GM21526 (cell line): ENCODE measurements around the gene RAI1.

Experiments used
- ATAC-seq: cut with Tn5 transposase; IDR thresholded peaks from one replicate; pipeline ENCODE4 v1.9.1; 2021; ENCODE audit warnings: moderate library complexity; ENCODE audit not compliant: unreplicated experiment, low FRiP score

The RAI1 gene

GRCh38 chr17:17810084-17810894 is 129.0 kb downstream of the RAI1 start:
- no peak for ATAC-seq

GRCh38 chr17:17810895-17811248 is 129.6 kb downstream of the RAI1 start:
- ATAC-seq = no peak

DNA sequence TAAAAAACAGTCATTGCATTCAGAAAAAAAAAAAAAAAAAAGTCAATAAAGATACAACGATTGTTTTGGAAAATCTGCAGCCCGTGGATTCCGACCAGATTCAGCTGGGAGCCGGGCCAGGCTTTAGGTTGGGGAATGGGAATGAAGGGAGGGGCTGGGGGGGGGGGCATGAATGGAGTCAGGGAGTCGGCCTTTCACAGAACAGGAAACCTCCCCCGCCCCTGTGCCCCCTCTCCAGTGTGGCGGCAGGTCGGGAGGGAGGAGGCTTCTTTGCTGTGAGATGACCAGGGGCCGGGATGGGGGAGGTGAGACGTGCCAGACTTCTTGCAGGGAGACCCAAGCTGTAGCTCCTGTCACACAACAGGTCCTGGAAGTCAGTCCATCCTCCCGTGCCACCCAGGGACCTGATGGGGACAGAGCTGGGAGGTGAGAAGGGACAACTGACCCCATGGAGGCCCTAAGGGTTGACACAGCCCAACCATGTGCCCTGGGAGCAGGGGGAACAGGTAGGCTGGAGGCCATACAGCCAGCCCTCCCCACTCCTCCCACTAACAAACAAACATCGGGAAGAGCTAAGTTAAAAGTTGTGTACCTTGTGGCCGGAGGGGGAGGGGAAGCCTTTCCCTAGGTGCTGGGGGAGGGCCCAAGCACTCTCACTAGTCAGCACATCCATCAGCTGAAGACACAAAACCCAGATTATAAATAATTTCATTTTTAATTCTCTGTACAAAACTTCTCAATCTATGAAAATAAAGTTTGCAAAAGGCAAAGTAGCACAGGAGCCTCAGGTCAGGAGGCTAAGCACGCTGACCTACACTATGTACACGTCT is 130.3 kb downstream of the RAI1 start:
- ATAC-seq = no peak

DNA sequence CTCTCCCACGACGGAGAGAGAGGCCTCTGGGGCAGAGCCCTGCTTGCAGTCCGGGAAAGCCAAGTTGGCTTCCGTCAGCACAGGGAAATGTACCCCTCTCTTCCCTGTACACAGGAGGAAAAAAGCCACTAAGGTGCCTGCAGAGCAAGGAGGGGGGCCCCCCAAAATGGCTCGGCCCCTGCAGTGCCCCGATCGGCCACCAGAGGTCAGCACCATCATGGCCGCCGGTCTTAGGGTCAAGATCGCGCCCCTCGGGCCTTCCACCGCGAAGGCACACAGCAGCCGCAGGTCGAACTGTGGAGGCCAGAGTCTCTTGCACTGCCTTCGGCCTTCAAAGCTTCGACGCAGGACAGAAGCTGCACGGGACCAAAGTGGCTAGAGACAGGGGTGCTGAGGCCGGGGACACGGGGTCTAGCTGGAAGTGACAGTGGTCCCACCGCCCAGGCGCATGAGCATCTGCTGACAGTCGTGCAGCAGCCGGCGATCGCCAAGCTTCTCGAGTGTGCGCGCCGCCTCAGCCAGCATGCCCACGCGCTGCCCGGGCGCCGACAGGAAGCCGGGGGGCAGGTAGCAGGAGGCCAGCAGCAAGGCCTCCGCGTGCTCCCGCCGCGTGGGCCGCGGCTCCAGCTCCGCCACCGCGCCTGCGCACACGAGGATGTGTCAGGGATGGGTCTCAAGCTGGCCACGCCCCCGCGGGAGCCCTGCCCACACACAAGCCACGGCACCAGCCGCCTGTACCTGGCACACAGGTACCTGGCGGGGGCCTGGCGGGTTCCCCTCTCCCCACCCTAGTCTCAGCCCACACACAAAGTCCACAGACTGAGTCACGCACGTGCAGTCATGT is 131.2 kb downstream of the RAI1 start:
- no peak for ATAC-seq

DNA sequence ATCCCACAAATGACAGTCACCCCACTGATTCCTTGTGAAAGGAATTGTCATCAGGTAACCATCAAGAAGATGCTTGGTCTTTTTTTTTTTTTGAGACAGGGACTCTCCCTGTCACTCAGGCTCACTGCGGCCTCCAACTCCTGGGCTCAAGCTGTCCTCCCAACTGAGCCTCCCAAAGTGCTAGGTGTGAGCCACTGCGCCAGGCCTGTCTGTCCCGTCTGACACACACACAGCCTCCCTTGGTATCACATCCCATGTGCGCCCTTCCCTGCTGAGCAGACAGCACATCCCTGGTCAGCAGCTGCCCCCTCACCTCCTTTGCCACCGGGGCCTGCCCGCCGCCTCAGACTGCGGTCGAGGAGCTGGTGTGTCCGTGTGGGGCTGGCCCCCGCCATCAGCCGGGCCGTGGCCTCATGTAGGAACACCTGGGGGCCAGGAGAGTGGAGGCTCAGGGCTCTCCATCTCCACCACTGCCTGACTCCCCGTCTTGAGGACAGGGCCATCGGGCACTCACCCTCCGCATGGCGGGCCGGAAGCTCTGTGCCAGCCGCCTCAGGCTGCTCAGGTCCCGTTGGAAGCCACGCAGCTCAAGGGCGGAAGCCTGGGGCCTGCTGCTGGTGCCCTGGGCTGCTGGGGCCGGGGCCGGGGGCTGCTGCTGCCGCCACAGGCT is 131.9 kb downstream of the RAI1 start:
- no peak for ATAC-seq

DNA sequence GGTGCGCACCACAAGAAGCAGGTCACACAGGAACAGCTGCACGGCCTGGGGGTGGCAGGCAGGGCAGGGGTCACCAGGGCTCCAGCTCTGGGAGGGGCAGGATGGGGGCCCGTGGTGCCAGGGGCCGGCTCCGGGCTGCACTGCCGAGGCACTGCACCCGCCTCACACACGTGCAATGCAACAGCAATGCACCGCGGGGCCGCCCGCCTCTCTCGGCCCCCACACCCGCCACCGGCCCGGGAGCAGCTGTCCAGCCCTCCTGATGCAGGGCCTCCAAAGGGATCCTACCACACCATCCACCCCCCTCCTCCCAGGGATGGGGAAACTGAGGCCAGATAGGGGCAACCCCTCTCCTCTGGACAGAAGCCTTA is 132.5 kb downstream of the RAI1 start:
- no peak for ATAC-seq

- ATAC-seq = no peak
These were observed 133.2 kb downstream of the RAI1 start for GRCh38 chr17:17814162-17815061.

- no peak for ATAC-seq
These were observed 133.8 kb downstream of the RAI1 start for GRCh38 chr17:17815062-17815406.

DNA sequence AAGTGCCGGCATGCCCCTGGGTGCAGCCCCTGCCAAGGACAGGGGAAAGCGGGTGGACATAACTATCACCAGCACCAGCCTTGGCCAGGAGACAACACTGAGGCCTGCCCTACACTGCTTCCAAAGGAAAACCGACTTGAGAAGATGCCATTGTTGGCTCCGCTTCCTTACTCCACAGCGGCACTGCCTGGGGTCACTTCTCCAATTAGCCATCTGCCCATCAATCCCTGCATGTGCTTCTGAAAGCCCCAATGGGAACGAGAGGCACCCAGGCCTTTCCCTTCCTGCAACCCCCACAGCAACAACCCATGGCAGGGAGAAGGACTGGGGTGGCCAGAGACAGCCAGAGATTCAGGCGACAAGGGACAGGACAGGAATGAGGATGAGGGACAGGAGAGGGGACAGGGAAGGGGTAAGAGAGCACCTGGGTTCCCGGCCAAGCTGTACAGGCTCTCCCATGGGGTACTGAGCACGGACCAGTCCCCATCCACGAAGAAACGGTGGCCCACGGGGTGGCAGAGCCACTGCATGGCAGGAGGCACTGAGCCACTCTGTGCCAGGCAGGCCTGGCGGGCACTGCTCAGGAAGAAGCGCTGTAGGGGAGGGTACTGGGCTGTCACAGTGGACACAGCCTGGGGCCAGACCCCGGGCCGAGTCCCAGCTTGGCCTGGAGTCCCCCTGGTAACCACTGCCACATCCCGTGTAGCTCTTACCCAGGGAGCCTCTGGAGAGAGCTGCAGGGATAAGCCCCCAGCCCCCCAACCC is 134.4 kb downstream of the RAI1 start:
- no peak for ATAC-seq

DNA sequence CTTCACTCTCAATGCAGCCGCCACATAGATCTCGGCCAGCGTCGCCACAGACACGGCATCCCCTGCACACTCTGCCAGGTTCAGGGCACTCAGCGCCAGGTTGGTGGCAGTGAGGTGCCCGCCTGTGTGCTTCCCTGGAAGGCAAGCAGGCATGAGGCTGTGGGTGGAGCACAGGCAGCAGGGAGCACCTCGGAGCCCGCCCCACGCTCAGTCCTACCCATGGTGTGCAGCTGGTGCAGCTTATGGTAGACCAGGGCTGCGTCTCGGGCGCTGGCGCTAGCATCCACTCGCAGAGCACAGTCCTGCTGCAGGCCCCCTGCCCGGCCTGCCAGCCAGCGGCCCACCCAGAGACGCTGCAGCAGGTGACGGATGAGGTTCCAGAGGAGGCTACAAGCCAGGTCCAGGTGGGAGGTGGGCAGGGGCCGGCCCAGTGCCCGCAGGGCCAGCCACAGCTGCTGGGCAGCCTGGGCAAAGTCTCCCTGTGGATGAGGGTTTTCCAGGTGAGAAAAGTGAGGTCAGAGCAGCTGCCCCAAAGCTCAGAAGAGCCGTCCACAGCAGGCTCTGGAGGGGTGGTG is 135.1 kb downstream of the RAI1 start:
- ATAC-seq = no peak

GRCh38 chr17:17816831-17817551 is 135.7 kb downstream of the RAI1 start:
- ATAC-seq = no peak

DNA sequence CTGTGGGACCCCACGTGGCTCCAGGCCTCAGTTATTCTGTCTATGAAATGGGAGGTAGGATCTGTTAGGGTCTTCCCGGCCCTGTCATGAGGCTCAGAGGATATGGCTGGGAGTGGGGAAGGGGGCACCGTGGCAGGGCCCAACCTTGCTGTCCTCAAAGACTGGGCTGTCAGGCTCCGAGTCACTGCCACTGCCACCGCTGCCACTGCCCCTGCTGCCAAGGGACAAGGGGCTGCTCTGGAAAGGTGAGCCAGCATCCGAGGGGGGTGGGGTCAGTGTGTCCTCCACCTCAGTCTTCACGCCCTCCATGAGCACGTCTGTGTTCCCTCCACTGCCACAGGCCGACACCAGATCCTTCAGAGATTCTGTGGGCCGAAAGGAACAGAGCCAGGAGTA is 136.3 kb downstream of the RAI1 start:
- ATAC-seq = no peak

- no peak for ATAC-seq
These were observed 136.8 kb downstream of the RAI1 start for GRCh38 chr17:17818088-17818526.

- no peak for ATAC-seq
These were observed 137.9 kb downstream of the RAI1 start for GRCh38 chr17:17819111-17819510.

DNA sequence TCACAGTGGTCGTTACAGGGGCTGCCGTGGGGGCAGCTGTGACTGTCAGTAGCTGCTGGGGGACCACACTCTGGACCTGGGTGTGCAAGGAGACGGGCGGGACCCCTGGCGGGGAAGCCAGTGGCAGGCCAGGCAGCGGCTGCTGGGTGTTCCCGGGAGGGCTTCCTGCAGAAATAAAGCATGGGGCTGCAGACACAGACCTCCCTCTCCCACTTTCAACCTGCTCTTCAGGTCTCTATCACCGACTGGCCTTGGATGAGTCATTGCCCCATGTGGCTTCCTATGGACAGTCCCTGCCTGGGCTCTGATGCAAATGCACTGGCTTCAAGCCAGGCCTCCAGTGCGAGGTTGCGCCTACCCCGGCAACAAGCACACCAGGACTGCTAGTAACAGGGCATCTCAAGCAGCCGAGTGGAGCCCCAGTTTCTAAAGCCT is 138.3 kb downstream of the RAI1 start:
- no peak for ATAC-seq

DNA sequence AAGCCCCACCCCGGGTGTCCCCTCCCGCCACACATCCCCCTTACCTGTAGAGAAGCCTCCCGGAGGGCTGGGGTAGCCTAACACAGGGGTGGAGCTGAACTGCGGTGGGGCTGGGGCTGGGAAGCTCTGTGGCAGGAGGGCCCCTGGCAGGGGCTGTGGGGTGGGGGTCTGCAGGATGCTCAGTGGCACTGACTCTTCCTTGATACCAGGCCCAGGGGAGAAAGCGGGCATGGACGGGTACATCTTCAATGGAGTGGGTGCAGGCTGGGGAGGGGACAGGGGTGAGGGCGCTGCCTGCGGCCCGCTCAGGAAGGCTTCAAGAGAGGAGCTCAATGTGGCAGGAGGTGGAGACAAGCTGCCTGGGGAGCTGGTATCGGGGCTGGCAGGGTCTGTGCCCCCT is 138.8 kb downstream of the RAI1 start:
- no peak for ATAC-seq

DNA sequence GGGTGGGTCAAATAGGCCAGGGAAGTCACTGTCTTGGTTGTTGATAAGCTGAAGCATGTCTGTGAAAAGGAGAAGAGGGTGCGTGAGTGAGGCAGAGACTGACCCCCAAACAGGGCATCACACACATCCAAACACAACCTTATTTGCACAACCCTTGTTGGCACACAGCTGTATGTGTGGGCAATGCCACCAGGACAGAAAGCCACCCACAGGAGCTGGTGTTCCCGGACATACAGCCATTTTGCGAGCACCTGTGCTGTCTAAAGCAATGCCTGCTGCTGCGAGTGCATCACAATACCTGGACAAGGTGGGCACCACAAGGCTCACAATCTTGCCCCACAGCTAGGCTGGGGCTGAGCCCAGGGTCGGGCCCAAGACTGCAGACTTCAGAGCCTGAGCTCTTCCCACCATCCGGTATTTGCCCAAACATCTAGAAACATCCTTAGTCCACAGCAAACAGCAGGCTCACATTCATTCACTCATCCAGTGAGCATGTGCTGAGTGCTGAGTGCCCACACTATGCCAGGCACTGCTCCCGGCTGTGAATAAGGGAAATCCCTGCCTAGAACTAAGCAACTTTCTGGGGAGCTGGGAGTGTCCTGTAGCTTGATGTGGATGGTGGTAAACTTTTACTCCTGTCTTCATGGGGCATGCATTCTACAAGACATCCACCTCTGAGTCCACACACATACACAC is 139.4 kb downstream of the RAI1 start:
- no peak for ATAC-seq
